GM19468 (cell line): ENCODE data around the gene LCE1A.

Source experiments
- ATAC-seq: cut with Tn5 transposase; IDR thresholded peaks from one replicate; pipeline ENCODE4 v1.9.1; 2021; ENCODE audit warnings: mild to moderate bottlenecking, moderate library complexity, moderate number of reproducible peaks; ENCODE audit not compliant: unreplicated experiment; ENCODE audit errors: extremely low read depth

LCE1A gene

DNA sequence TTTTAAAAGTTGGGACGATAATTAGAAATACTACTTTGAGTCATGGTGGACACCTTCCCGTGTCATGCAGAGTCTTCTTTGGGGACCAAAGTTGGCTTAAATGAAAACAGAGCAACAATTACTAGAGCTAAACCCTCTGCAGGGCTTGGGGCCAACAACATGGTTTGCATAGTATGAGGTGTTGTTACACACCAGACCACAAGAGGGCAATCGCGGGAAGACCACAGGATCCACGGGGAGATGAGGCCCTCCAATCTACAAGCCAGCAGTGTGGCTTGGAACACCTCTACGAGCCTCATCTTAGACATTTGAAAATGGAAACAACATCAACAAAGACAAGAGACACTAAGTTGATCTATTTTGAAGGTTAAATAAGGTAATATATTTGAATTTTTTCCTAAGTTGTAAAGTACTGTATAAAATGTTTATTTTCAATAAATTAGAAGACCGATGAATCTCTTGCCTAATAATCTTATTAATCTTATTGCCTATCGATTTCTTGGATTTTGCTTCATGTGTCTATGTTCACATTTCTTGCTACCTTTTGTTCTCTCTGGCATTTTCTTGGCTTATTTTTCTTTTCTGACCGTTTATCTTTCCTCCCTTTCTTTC is 42.6 kb downstream of the LCE1A start:
- ATAC-seq, result no peak

DNA sequence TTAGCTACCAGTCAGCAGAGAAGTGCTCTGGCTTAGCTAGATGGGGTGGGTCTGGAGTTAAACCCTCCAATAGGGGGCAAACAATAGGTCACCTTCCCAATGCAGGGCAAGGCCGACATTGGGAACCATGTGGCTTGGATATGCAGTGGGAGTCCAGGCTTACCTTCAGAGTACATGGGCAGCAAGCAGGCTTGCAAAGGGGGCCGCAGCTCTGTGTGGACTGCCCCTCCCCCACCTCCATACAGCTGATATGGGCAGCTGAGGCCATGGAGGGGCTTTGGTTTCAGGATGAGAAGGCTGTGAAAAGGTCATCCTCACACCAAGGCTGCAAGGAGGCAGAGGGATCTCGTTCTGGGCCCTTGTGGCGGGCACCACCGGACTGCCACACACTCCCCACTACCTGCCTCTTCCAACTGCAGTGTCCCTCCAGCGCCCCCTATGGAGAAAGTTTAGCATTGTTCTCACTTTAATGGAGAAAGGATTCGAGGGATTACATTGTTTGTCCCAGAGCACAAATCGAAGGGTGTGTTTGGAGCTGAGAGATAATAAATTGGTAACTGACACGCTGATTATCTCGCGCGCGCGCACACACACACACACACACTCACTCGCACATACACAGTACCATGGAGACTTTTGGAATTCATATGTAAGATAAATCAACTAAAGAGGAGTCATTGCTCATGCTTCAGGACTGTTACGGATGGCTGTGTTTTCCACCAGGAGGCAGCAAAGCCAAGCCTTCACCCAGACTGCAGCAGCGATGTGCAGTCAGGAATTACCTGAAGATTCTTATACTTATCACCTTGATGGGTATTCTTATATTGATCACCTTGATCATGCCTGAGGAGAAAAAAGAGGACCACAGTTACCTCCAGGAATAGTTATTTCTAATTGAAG is 43.8 kb downstream of the LCE1A start:
- no peak for ATAC-seq

DNA sequence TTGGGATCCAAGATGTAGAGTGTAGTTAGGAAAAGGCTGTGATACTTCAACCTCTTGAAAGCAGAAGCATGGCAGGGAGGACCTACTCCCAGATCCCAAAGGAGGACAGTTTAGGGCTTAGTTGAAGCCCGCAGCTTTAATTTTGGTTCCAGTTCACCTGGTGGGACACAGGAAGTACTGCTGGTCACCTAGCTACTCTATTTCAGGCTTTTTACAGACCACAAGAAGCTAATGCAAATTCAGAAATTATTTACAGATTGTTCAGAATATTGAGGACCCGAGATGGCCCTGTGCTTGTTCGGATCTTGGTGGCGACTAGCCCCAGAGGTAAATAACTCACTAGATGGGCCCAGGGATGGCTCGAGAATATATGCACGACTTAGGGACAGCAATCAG is 44.5 kb downstream of the LCE1A start:
- ATAC-seq, result no peak

DNA sequence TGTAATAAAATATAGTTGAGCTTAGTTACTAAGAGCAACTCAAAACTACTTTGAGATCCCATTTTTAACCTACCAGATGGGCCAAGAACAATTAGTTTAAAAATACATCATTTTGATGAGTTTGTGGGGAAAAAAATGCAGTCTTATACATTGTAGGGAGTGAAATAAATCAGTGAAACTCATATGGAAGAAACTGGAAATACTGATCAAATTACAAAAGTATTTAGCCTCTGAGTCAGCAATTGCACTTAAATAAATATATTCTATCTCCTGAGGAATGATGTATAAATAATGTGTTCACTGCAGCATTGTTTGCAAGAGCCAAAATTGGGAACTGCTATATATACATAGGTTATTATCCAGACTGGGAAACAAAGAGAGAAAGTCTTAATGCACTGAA is 46.2 kb downstream of the LCE1A start:
- no peak for ATAC-seq

DNA sequence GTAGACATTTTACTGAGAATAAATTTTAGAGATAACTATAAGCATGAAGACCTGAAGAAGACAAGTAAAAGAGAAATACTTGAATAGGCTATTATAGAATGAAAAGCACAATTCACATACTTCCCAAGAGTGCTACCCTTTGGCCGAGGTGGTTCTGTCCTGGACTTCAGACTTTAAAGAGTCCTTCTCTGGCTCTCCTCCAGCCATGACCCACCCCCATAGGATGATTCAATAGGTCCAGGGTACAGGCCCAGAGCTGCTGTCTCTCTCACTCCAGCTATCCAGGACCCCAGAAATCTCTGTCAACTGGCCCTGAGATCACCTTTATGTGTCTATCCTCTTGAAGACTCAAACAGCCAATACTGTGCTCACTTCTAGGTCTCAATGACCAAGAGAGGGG is 49.6 kb downstream of the LCE1A start:
- ATAC-seq, result no peak
